AG10803 (cell line): Measurements from ENCODE around the gene ITGA3.
A peak's percentile ranks its signal among the peaks of the same experiment; 100 is the strongest.

ENCODE experiments used
- DNase-seq: peaks from one replicate; pipeline ENCODE4 v3.0.0; 2010; ENCODE audit warnings: low read depth
- H3K4me3 ChIP-seq: 2 replicates; pipeline ENCODE4 v1.5.1; 2011; ENCODE audit warnings: mild to moderate bottlenecking, low read length, control low read depth
- TF ChIP-seq, protein P1 (sequence below): conservative IDR thresholded peaks from 2 replicates; pipeline ENCODE4 v1.5.1; 2011; ENCODE audit warnings: mild to moderate bottlenecking, low read length, control low read depth, inconsistent platforms

Gene ITGA3

DNA sequence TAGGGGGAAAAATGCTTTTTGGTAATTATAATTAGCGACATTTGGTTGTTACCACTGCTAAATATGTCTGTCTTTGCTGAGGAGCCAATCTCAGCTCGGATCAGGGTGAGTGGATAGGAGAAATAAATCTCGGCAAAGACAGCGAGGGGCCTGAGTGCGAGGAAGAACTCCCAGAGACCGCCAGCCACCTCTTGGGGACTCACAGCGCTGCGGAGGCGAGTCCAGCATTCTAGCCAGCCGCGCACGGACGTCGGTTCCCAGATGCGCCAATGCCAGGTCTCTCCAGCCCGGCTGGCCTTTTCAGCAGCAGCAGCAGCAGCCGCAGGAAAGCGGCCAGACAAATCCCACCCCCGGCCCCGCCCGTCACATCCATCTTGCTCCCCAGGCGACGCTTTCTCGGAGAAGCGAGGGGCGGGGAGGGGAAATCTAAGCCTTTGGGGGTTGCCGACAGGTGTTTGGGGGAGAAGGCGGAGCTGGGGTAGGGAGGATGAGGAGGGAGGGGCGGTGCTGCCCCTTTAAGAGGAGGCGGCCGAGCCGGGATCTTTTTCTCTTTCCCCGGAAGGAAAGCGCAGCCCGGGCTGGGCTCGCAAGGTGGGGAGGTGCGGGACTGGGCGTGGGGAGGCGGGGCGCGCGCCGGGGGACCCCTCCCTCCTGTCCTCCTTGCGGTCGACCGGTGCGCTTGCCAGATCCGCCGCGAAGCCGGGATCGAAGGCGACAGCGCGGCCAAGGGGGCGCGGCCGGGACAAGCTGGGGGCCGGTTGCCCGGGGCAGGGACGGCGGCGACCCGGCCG, at the start of gene ITGA3:
Gene ITGA3 (plus strand): TSS at position 685 of the 791 bp plus-strand sequence. CDS start 330 bp downstream, outside the sequence.
- TF ChIP-seq, protein P1, sequence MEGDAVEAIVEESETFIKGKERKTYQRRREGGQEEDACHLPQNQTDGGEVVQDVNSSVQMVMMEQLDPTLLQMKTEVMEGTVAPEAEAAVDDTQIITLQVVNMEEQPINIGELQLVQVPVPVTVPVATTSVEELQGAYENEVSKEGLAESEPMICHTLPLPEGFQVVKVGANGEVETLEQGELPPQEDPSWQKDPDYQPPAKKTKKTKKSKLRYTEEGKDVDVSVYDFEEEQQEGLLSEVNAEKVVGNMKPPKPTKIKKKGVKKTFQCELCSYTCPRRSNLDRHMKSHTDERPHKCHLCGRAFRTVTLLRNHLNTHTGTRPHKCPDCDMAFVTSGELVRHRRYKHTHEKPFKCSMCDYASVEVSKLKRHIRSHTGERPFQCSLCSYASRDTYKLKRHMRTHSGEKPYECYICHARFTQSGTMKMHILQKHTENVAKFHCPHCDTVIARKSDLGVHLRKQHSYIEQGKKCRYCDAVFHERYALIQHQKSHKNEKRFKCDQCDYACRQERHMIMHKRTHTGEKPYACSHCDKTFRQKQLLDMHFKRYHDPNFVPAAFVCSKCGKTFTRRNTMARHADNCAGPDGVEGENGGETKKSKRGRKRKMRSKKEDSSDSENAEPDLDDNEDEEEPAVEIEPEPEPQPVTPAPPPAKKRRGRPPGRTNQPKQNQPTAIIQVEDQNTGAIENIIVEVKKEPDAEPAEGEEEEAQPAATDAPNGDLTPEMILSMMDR, result no peak
- peak; percentile 85 for DNase-seq
- H3K4me3 ChIP-seq, result peak within 1 kb of the TSS; percentile 76

DNA sequence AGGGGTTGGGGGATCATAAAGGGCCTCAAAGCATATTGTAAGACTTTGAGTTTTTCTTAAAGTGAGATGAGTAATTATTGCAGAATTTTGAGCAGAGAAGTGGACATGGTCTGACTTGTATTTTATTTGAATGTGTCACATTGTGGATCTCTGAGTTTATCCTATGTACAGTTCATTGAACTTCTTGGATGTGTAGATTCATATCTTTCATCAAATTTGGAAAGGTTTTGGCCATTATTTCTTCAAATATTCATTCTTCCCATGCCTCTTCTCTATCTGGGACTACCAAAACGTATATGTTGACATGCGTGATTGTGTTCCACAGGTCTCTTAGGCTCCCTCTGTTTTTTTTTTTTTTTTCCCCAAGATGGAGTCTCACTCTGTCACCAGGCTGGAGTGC, 46.6 kb upstream of the ITGA3 start:
- H3K4me3 ChIP-seq, result no peak overlapping the region
- TF ChIP-seq, protein P1, result no peak
- no peak for DNase-seq

DNA sequence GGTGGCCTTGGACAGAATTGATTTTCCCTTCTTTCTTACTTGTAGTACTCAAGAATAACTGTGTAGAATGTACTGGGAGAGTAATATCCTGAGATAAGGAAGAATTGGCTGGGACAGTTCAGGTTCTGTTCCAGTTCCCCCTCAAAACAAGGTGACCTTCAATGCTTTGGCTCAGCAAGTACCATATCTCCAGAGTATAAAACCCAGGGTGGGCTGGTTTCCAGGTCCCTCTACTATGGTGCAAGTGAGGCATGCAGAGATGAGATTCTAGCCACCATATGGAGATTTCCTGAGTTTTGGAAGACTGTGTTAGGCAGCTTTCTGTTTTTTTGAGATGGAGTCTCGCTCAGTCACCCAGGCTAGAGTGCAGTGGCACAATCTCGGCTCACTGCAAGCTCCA, 42.8 kb upstream of the ITGA3 start:
- no peak overlapping the region for H3K4me3 ChIP-seq
- no peak for DNase-seq
- TF ChIP-seq, protein P1, result no peak

DNA sequence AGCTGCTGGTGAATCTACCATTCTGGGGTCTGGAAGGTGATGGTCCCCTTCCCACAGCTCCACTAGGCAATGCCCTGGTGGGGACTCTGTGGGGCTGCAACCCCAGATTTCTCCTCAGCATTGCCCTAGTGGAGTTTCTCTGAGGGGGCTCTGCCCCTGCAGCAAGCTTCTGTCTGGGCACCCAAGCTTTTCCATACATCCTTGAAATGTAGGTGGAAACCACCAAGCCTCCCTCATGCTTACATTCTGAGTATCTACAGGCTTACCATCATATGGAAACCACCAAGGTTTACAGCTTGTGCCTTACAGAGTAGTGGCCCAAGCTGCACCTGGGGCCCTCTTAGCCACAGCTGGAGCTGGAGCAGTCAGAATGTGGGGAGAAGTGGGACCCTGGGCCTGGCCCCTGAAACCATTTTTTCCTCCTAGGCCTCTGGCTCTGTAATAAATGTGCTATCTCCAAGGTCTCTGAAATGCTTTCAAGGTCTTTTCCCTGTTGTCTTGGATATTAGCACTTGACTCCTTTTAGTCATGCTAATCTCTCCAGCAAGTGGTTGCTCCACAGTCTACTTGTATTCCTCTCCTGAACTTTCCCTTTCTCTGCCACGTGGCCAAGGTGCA, 41.3 kb upstream of the ITGA3 start:
- DNase-seq, result no peak

DNA sequence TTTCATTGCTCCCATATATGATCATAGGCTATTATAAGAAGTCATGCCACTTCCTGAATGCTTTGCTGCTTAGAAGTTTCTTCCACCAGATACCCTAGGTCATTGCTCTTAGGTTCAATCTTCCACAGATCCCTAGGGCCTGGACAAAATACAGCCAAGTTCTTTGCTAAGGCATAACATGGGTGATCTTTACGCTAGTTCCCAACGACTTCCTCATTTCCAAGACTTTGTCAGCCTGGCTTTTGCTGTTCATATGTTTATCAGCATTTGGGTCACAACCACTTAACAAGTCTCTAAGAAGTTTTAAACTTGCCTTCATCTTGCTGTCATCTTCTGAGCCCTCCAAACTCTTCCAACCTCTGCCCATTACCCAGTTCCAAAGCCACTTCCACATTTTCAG, 40.8 kb upstream of the ITGA3 start:
- no peak overlapping the region for H3K4me3 ChIP-seq
- TF ChIP-seq, protein P1, result no peak
- no peak for DNase-seq

More for the DNA sequence above, 41.3 kb upstream of the ITGA3 start:
- H3K4me3 ChIP-seq, result no peak overlapping the region
- TF ChIP-seq, protein P1, result no peak

DNA sequence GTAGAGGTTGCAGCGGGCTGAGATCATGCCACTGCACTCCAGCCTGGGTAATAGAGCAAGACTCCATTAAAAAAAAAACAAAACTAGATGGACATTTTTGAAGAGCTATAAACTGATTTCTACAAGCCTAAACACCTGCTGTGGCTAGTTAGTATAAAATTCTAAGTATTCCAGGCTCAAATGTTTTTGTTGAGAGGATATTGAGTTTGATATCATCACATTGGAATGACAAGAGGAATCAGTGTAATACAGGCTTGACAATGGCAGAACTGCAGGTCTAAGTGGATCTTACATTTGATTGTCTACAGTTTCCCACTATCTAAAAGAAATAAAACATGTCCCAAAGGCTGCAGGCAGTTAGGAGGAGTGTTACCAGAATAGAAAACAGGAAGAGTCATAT, 37.0 kb upstream of the ITGA3 start:
- DNase-seq, result peak; percentile 22
- TF ChIP-seq, protein P1, result no peak
- H3K4me3 ChIP-seq, result no peak overlapping the region
